ENCODE data around the gene NTN4. TPM values are rescaled to one million over a fixed set of nuclear protein-coding genes. Genes with fewer than 3 reads are reported as not detected.

Gene NTN4
- polyA plus RNA-seq, 1 of the 3 experiments (the other 2 are of a cell fraction) = 0.08 TPM

DNA sequence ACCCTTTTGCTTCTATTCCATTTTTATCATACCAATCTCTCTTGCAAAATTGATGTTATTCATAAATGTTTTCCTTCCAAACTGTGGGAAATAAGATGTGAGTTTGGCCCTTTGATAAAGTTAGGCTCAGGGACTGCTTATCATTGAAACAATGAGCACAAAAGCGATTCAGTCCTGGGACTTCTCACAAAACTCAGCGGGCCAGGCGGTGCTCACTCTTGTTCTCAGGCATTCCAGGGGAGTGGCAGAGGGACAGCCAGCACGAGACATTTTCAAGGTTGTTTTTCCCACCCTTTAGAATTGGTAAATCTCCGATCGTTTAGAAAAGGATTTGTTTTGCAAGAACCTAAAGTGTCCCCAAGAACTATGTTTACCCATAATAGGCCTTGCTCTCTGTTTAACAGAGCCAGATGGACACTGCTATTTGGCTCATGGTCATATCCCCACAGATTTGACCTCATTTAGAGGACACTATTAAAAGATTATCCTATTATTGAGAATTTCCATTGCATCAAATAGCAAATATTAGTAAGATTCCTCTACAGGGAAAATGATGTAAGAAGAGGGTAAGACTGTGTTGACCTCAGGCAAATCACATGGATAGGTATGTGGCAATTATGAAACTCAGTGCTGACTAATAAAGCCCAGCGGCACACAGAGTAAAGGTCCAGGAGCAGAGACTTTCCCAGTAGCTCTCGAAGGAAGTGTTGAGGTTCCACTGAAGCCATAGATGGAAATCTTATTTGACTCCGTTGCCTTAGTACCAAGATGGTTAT is 136.6 kb downstream of the NTN4 start:
- DNase-seq = no peak
- Histone ChIP-seq H3K36me3 (replicated peaks in 1 of 2; ENCODE audit: control insufficient read depth in 1 of 2, insufficient read depth in 2 of 2, low read length in 1 of 2) (no peaks in the 10 kb centered on the region), H2AFZ (ENCODE audit: low read depth) (no peak overlapping the region), H3K9ac (no peak overlapping the region), H3F3A (replicated peaks; ENCODE audit: insufficient read depth) (no peaks in the 10 kb centered on the region), H4K20me1 (ENCODE audit: insufficient read depth) (no peaks in the 10 kb centered on the region), H3K79me2 (ENCODE audit: insufficient read depth) (no peaks in the 10 kb centered on the region), H3K4me2 (no peak overlapping the region), H3K27ac (ENCODE audit: low read depth in 2 of 2, low read length in 1 of 2) (no peak overlapping the region), H3K9me3 (no peaks in the 10 kb centered on the region), H3K9me2 (no peaks in the 10 kb centered on the region), H3K4me1 (ENCODE audit: control insufficient read depth in 1 of 2, insufficient read depth in 2 of 2, low read depth in 1 of 2, low read length in 1 of 2) (no peaks in the 10 kb centered on the region), H3K4me3 (ENCODE audit: low read depth in 2 of 2, low read length in 1 of 2) (no peak overlapping the region), H3K27me3 (ENCODE audit: insufficient read depth) (no peaks in the 10 kb centered on the region)
- TF ChIP-seq, protein P1, sequence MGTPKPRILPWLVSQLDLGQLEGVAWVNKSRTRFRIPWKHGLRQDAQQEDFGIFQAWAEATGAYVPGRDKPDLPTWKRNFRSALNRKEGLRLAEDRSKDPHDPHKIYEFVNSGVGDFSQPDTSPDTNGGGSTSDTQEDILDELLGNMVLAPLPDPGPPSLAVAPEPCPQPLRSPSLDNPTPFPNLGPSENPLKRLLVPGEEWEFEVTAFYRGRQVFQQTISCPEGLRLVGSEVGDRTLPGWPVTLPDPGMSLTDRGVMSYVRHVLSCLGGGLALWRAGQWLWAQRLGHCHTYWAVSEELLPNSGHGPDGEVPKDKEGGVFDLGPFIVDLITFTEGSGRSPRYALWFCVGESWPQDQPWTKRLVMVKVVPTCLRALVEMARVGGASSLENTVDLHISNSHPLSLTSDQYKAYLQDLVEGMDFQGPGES (IDR thresholded peaks at IDR 0.05; ENCODE audit: low read depth, low read length) = no peak
- TF ChIP-seq SIN3A (IDR thresholded peaks at IDR 0.05; ENCODE audit: borderline replicate concordance, low read depth, low read length) (no peak), CHD2 (IDR thresholded peaks at IDR 0.05; ENCODE audit: low read length, partially characterized antibody) (no peak), POLR2AphosphoS5 (IDR thresholded peaks at IDR 0.05; ENCODE audit: low read depth, low read length) (no peak), JUND (IDR thresholded peaks at IDR 0.05) (no peak)
- TF ChIP-seq, protein P2, sequence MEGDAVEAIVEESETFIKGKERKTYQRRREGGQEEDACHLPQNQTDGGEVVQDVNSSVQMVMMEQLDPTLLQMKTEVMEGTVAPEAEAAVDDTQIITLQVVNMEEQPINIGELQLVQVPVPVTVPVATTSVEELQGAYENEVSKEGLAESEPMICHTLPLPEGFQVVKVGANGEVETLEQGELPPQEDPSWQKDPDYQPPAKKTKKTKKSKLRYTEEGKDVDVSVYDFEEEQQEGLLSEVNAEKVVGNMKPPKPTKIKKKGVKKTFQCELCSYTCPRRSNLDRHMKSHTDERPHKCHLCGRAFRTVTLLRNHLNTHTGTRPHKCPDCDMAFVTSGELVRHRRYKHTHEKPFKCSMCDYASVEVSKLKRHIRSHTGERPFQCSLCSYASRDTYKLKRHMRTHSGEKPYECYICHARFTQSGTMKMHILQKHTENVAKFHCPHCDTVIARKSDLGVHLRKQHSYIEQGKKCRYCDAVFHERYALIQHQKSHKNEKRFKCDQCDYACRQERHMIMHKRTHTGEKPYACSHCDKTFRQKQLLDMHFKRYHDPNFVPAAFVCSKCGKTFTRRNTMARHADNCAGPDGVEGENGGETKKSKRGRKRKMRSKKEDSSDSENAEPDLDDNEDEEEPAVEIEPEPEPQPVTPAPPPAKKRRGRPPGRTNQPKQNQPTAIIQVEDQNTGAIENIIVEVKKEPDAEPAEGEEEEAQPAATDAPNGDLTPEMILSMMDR (IDR thresholded peaks at IDR 0.05) = no peak
- 52% methylated on average over 9 of the region's 9 CpGs for WGBS (ENCODE audit: low lambda C conversion rate)
- ChIA-PET POLR2A (no interaction called here), CTCF (no interaction called here)

DNA sequence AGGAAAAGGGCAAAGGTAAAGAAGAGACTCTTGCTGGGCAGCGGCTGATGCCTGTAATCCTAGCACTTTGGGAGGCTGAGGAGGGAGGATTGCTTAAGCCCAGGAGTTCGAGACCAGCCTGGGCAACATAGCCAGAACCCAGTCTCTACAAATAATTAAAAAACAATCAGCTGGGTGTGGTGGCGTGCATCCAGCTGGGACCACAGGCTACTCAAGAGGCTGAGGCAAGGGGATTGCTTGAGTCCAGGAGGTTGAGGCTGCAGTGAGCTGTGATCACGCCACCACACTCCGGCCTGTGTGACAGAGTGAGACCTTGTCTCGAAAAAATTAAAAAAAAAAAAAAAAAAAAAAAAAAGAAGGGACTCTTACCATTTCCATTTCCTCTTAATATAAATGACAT is 138.9 kb downstream of the NTN4 start:
- H3K79me2 ChIP-seq (ENCODE audit: insufficient read depth) = no peaks in the 10 kb centered on the region
- H3K4me3 ChIP-seq (ENCODE audit: low read depth in 2 of 2, low read length in 1 of 2) = no peak overlapping the region
- H3K4me1 ChIP-seq (ENCODE audit: control insufficient read depth in 1 of 2, insufficient read depth in 2 of 2, low read depth in 1 of 2, low read length in 1 of 2) = no peaks in the 10 kb centered on the region
- ChIA-PET POLR2A (no interaction called here), CTCF (no interaction called here)
- no peaks in the 10 kb centered on the region for H3K36me3 ChIP-seq (replicated peaks in 1 of 2; ENCODE audit: control insufficient read depth in 1 of 2, insufficient read depth in 2 of 2, low read length in 1 of 2)
- no peaks in the 10 kb centered on the region for H3K9me3 ChIP-seq
- DNase-seq = no peak
- no peaks in the 10 kb centered on the region for H3K9me2 ChIP-seq
- 39% methylated on average over 6 of the region's 6 CpGs for WGBS (ENCODE audit: low lambda C conversion rate)
- H4K20me1 ChIP-seq (ENCODE audit: insufficient read depth) = no peaks in the 10 kb centered on the region
- no peak overlapping the region for H3K27ac ChIP-seq (ENCODE audit: low read depth in 2 of 2, low read length in 1 of 2)
- H3K9ac ChIP-seq = no peak overlapping the region
- H3K27me3 ChIP-seq (ENCODE audit: insufficient read depth) = no peaks in the 10 kb centered on the region
- no peak overlapping the region for H3K4me2 ChIP-seq
- TF ChIP-seq, protein P3, sequence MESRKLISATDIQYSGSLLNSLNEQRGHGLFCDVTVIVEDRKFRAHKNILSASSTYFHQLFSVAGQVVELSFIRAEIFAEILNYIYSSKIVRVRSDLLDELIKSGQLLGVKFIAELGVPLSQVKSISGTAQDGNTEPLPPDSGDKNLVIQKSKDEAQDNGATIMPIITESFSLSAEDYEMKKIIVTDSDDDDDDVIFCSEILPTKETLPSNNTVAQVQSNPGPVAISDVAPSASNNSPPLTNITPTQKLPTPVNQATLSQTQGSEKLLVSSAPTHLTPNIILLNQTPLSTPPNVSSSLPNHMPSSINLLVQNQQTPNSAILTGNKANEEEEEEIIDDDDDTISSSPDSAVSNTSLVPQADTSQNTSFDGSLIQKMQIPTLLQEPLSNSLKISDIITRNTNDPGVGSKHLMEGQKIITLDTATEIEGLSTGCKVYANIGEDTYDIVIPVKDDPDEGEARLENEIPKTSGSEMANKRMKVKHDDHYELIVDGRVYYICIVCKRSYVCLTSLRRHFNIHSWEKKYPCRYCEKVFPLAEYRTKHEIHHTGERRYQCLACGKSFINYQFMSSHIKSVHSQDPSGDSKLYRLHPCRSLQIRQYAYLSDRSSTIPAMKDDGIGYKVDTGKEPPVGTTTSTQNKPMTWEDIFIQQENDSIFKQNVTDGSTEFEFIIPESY (IDR thresholded peaks at IDR 0.05; ENCODE audit: borderline replicate concordance, low read depth) = no peak
- TF ChIP-seq MXI1 (IDR thresholded peaks at IDR 0.05; ENCODE audit: low read depth, low read length) = no peak
- H3F3A ChIP-seq (replicated peaks; ENCODE audit: insufficient read depth) = no peaks in the 10 kb centered on the region
- no peak overlapping the region for H2AFZ ChIP-seq (ENCODE audit: low read depth)
